ENCODE results near the gene NHERF2.

Gene NHERF2

DNA sequence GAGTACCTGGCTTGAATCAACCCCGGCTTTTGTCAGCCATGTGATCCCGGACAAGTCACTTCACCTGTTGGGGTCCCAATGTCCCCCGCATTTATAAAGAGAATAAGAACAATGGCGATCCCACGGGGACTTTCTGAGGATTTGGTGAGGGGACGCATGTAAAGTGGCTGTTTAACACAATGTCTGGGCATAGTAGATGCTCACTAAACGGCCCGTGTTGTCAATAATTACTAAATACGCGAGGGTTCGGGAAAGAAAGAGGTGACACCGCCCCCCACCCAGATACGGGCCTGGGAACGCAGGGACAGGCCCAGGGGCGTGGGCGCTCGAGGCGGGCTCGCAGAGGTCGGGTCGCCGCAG lies 35.1 kb upstream of the NHERF2 start:
- DNase-seq = no peak

DNA sequence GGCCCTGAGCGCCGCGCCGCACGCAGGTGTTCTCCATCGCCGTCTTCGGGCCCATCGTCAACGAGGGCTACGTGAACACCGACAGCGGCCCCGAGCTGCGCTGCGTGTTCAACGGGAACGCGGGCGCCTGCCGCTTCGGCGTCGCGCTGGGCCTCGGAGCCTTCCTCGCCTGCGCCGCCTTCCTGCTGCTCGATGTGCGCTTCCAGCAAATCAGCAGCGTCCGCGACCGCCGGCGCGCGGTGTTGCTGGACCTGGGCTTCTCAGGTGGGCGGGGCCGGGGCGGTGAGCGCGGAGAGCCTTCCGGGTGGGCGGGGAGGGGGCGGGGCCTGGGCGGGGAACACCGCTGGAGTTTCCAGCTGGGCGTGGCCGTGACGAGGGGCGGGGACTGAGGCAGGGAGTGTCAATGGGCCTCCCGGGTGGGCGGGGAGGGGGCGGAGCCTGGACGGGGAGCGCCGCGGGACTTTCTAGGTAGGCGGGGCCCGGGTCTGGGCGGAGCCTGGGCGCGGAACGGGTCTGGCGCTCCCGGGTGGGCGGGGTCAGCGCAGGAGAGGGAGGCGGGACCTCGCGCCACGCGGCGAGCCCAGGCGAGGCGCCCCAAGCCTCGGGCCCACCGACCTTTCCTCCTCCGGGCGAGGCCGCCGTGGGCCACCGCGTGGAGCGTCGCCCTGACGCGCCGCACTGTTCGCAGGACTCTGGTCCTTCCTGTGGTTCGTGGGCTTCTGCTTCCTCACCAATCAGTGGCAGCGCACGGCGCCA lies 34.6 kb upstream of the NHERF2 start:
- peak; percentile 94 to 98 for DNase-seq

DNA sequence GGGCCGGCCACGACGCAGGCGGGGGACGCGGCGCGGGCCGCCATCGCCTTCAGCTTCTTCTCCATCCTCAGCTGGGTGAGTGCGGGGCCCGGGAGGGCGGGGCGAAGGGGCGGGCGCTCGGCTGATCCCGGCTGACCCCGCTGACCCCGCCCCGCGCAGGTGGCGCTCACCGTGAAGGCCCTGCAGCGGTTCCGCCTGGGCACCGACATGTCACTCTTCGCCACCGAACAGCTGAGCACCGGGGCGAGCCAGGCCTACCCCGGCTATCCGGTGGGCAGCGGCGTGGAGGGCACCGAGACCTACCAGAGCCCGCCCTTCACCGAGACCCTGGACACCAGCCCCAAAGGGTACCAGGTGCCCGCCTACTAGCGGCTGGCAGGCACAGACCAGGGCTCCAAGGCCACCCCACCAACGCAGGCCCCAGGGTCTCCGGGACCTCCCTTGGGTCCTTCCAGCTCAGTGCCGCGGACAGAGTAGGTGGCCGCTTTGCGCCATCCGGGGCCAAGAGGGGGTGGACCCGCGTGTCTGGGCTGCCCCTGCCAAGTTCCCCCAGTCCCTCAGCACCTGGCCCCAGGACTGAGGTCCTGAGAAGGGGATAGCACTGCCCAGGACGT lies 33.9 kb upstream of the NHERF2 start:
- no peak for DNase-seq

DNA sequence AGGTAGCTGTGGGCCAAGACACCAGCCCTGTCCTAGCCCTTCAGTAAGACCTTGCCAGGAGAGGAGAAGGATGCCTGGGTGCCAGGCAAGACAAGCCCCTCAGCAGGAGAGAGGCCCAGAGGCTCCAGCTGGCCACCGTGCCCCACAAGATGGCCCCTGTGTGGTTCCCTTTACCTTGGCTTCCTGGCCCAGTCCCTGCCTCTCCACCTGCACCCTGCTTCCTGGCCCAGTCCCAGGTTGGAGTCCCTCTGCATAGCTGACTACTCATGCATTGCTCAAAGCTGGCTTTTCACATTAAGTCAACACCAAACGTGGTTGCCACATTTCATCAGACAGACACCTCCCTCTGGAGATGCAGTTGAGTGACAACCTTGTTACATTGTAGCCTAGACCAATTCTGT lies 33.0 kb upstream of the NHERF2 start:
- no peak for DNase-seq

DNA sequence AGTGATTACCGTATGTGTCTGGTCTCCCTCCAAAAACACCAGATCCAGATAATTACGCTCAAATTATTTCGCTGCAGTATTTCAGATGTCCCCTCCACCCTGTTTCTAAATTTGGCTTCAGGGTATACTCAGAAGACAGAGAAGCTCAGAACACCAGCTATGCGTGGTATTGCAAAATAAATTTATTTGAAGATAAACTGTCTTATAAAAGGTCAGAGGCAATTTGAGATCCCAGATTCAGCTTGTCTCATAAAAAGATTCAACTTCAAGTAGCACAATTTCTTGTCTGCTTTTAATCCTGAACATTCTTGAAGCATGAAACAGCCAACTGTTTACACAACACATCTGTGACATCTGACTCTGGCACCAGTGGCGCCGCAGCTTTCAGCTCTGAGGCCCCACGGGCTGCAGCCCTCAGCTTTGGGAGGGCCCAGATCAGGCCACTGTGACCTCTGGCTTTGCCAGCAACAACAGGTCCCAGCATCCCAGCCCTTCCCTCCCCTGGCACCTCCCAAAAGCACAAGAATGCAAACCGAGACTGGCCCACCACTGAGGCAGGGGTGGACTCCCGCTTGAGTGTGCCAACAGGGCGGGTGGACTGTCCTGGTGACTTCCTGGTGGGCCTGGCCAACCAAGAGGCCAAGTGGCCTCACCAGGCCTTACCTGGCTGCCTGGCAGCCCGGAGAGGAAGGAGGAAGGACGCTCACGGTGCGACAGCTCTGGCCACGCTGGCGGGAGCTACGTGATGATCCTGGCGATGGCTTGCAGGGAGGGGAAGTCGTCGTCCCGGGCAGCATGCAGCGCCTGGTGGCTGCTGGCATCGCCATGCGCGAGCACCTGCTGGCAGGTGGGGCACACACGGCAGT lies 29.0 kb upstream of the NHERF2 start:
- no peak for DNase-seq

DNA sequence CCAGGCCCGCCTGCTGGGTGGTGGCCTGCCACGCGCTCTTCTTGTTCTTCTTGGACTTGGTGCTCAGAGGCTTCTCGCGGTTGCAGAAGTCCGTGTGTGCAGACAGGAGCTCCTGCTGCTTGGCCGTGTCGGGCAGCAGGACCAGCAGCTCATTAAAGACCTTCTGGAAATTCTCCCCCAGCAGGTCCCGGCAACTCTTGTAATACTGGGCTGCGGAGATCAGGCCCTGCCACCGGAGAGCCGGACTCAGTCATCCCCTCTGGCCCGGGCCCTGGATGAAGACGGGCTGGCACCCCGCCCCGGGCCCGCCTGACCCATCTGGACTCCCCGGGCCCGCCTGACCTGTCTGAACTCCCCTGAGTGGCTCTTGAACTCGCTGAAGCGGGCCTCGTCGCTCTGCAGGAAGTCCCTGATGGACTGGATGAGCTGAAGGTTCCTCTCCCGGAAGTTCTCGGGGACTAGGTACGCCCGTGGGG lies 28.3 kb upstream of the NHERF2 start:
- DNase-seq = no peak

DNA sequence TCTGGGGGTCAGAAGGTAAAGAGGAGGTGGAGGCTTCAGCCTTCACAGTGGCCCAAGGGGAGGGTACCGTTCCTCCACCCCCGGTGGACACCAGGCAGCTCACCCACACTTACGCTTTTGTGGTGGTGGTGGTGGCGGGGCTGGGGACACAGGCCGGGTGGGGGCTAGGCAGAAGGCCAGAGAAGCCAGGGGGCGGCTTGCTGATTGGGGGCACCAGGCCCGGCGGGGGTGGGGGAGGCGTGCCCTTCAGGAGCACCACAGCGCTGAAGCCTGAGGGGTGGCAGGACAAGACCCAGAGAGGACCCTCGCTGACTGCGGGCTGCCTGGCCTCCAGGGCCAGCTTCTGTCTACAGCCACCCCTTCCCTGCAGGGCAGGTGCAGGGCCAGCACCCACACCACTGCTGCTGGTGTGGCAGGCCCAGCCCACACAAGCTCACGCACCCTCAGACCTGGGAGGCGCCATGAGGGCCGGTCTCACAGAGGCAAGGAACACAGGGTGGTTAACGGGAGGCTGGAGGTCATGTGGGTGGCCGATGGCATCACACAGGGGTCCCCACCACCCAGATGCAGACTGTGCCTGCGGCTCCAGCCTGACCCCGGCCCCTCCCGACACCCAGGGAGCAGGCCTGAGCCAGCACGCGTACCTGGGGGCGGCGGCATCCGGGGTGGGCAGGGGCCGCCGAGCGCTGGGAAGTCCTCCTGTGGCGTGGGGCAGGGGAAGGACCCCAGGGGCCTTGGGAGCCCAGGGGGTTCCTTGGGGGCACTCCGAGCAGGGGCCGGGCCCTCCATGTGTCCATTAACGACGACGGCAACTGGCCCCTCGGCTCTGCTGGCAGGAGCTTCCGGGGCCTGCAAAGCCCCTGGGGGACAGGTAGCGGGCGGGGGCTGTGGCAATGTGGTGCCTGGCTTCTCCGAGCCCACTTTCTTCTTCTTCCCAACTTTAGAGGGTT lies 27.6 kb upstream of the NHERF2 start:
- DNase-seq = no peak

DNA sequence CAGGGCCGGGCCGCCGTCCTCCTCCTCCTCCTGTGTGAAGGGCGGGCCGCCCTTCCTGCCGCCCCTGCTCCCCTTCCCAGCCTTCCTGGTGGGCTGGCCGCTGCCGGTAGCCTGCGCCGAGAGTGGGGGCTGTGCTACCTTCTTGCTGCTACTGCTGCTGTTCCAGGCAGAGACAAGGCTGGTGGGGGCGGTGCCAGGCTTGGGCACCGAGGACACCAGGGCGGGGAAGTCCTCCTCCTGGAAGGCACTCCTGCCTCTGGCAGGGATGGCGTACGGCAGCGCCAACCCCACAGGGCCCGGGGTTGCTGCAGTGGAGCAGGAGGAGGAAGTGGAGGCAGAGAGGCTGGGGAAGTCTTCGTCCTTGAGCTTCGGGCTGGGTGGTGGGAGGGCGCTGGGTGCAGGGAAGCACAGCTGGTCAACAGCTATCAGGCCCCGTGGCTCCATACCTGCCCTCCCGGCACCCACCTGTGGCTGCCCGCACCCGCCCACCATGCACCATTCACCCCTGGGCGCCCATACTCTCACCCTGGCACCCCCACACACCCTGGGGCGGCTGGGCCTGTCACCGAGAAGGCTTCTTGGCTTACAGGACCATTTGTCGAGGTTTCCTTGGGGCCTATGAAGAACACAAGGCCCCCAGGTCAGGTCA lies 26.7 kb upstream of the NHERF2 start:
- no peak for DNase-seq

DNA sequence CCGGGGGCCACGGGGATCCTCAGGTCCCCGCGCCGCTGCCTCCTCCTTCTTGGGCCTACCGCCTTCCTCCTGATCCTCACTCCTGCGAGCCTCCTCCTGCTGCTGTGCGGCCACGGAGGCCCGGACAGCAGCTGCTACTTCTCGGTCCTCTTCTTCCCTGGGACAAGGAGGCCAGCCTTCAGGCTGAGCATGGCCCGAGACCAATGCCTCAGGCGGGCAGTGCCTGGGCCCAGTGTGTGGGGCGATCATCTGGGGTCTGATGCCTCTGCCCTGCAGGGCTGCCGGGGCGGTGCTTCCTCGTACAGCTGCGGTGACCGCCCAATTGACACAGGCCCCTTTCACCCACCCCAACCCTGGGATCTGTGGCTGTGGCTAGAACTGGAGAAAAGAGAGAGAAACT lies 25.7 kb upstream of the NHERF2 start:
- DNase-seq = no peak

DNA sequence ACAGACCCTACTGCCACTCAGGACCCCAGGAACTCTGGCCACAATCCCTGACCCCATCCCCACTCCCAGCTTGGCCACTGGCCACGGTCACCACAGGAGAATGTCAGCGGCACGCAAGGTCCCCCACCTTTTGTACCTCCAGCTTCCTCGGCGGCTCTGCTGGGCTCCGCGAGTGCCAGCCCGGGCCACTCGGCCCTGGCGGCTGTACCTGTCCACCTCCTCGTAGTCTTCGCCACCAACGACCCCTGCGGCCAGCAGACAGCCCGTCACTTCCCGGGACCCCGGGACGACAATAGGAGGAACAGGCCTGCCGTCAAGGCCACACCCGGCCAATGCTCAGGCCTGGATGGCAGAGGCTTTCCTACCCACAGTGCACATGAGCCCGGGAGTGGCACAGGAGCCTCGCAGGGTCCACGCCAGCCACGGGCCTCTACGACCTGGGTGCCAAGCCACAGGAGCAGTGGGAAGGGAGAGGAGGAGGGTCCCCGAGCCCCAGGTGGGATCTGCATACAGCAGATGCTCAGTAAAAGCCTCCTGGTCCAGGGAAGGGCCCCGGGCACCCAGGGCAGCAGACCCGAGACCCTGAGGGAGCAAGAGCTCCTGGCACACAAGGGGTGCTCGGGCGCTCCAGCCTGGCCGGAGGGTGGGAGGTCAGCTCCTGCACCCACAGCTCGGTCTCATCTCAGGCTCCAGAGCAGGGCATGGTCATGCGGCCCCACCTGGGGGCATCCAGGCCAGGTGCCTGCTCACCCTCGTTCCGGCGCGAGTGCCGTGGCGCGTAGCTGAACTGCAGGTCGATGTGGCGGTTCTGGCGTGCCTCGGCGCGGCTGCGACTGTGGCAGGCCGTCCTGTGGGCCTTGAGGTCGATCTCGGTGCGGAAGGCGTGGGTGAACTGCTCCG lies 25.0 kb upstream of the NHERF2 start:
- no peak for DNase-seq

DNA sequence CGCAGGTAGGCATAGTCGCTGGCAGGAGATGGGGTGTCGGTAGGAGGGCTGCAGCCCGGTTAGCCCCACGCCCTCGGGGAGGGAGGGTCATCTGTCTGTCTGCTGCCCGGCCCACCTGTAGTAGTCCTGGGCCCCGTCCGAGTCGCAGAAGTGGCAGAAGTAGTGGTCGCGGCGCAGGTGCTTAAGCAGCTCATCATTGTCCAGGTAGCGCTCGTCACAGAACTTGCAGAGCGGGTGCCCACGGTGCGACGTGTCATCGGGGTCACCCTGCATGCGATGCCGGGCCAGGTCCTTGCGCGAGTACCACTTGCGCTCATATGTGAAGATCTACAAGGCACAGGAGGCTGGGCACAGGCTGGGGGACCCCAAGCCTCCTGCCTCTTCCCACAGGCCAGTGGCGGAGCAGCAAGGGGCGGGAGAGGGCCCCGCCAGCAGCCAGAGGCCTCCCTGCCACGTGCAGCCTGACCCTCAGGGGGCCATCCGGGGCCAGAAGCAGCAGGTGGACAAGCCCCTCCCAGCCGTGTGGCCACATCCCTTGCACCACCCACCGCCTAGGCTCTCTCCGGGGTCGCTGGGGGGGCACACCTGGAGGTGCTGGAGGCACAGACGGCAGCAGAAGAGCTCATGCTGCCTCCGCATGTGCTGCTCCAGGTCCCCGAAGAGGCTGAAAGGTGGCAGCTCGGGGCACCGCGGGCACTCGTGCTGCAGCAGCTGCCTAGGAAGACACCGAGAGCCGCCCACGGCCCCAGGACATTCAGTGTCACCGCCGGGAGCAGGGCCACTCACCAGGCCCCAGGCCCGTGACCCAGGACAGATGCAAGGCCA lies 24.1 kb upstream of the NHERF2 start:
- DNase-seq = no peak

DNA sequence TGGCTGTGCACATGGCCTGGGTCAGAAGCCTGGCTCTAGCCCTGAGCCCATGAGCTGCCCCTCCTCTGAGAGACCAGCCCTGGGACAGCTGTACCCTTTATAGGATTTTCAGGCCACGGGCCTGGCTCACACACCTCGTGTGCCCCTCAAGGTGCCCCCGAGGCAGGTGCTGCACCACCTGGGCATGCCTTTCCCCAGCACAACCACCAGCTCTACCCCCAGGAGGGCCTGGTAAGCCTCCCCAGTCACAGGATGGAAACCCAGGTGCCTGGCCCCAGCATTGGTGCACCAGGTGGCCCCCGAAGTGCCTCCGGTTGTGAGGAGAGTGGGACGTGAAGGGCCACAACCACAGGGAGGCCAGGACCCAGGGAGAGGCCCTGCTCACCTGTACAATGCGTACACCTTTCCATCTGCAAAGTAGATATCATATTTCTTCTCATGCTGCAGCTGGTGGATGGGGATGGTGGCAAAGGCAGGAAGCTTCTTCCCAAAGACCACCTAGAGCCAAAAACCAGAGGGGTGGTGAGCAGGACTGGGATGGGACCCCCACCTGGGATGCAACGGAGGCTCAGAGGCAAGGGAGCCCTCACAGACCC lies 23.4 kb upstream of the NHERF2 start:
- no peak for DNase-seq

DNA sequence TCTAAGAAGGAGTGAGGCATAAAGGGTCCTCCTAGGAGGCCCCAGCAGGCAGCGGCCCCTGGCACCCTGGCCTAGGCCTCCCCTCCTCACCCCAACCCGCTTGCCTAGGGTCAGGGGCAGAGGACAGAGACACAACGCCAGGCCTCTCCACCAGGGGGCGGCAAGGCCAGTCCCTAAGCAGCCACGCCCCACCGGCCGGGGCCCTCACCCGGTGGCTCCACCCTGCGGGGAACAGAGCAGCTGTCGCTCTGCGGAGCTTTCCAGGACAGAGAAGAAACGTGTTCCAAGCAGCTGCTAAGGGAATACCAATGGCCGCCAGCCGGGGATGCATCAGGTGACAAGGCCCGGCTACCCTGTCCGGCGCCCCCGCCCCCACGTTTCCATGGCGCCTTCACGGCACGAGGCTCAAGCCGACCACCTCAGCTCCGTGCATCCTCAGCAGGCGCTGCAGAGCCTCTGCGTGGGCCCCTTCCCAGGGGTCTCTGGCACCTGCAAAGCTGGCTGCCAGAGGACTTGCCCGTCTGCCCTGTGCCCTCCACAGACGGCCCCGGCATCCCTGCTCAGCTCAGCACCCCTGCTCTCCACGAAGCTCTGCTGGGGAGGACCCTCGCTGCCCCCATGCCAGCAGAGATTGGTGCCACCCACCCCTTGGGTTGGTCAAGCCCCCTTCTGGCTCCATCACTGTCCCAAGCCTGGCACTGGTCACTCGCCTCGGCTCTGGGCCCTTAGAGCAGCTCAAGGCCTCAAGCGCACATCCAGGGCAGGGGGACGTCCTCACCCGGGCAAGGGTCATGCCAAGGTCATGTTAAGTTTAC lies 22.7 kb upstream of the NHERF2 start:
- DNase-seq = peak; percentile 90 to 91

DNA sequence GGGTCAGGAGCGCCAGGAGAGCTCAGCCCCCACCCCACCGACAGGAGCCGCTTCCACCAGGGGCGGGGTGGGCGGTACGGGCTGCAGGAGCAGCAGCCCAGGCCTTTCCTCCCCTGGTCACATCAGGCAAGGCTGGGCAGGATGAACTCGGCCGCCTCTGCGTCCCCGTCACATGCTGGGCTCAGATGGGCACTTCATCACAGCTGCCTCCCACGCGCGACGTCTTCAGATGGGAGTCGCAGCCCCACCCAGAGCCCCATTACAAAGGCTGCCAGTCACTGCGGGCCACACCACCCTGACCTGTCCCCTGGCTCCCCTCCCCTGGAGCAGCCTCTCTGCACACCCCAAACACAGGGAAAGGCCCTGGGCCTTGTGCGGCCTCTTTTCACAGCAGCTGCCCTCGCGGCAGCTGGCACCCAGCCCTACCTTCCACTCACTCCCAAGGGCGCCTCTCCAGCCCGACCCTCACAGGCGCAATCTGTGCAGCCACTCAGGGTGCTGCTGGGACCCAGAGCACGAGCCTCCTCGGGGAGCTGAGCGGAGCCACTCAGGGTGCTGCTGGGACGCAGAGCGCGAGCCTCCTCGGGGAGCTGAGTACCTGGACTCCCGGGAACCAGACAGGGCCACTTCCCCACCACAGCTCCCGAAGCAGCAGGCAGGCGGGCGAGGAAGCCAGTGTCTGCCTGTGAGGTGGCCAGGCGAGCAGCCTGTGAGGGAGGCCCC lies 21.7 kb upstream of the NHERF2 start:
- no peak for DNase-seq

DNA sequence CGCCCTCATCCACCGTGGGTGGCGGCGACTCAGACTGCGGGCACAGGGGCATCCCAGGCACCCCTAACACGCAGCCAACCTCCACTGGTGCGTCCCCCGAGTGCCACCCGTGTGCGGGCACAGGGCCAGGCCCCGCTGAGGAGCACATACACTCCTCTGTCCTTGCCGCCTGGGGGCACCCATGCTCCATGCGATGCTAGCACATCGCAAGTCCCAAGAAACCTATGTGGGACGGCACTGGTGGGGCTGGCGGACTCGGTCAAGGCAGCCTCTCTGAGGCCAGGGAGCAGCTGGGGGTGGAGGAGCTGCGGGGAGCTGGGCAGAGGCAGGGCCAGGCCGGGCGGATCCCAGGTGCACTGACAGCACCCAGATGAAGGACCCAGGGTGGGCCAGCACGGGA lies 21.1 kb upstream of the NHERF2 start:
- DNase-seq = no peak

DNA sequence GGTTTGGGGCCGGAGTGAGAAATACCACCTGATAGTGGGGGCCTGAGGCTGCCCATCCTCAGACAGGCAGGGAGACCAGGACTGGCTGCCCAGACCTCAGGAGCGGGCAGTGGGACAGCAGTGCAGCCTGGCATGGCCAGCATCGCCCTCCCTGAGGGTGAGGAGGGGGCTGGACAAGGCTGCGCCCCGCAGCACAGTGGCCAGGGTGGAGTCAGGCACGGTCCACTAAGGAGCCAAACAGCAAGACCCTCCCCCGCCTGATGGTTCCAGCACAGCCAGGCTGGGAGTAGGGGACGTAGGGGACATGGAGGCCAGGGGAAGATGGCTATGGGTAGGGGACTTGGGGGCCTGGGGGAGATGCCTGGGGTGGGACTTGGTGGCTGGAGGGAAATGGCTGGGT lies 20.4 kb upstream of the NHERF2 start:
- DNase-seq = no peak

DNA sequence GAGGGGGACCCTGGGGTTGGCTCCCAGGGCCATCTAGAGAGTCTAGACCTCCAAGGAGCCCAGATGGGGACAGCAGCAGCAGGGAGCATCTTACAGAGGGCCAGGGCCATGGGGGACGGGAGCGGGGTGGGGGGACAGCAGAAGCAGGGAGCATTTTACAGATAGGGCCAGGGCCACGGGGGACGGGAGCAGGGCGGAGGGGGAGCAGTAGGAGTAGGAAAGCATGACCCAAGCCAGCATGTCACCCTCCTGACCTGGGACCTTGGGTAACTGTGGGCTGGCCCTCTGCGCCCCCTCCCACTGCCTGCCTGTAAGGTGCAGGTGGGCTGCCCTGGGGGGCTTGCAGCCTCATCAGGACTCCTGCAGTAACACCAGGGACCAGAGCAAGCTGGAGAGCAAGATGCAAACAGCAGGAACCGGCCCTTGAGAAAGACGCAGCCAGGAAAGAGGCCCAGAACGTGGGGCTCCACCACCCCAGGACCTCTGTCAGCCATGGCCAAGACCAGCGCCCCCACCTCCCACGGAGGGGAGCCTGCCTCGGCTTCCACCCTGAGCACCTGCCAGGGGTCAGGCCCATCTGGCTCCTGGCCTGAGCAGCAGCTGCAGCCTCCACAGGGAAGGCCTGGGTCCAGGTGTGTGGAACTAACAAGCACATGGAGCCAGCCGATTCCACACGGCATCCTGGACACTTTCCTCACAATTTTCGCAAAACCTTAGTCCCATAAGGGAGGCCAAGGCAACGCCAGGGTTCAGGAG lies 19.4 kb upstream of the NHERF2 start:
- DNase-seq = no peak

Measured in stimulated activated CD4-positive, alpha-beta T cell treated with anti-CD3 and anti-CD28 coated beads, Interleukin-2, amount 100 ng/mL, for 48 hours (primary cell).